HG02610 (cell line): ENCODE measurements around the gene DDX24.

Experiments
- ATAC-seq: cut with Tn5 transposase; IDR thresholded peaks from one replicate; pipeline ENCODE4 v1.9.1; 2021; ENCODE audit warnings: mild to moderate bottlenecking, moderate library complexity; ENCODE audit not compliant: unreplicated experiment

DDX24 gene

DNA sequence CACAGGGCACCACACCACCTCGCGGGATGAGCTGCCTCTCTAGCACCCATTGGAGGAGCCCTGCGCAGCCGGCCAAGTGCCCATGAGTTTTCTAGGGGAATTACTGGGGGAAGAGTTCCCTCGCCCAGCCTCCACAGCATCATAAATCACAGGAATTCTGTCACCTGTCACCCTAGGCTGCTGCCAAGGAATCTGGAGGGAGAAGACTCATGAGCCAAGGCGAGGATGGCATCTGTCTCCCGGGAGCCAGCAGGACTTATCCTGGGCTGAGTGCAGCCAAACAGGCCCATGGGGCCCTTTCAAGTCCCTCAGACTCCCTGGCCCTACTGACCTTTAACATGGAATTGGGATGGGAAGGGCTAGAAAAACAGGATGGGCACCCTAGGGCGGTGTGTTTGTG, 62.7 kb downstream of the DDX24 start:
- no peak for ATAC-seq

DNA sequence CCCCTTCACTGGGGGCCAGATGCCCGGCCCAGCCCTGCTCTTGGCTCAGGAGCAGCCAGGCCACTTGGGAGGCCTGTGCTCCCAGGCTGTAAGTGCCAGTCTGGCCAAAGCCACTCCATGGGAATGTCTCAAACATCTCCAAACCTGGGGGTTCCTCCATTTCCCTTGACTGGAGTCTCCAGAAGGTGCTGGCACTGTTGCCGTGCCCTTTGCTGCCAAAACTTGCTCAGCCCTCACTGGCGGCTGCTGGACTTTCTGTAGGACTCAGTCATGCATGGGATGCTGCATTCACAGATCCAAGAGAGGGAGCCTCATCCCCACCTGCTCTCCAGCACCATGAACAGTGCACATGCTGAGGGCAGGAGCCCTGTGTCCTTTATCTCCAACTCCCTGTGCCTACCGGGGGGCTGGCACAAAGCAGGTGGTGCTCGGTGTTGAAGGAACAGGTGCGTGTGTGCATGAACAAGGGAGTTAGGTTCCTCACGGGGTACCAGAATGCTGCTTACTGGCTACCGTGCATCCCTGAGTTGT, 64.5 kb downstream of the DDX24 start:
- no peak for ATAC-seq

DNA sequence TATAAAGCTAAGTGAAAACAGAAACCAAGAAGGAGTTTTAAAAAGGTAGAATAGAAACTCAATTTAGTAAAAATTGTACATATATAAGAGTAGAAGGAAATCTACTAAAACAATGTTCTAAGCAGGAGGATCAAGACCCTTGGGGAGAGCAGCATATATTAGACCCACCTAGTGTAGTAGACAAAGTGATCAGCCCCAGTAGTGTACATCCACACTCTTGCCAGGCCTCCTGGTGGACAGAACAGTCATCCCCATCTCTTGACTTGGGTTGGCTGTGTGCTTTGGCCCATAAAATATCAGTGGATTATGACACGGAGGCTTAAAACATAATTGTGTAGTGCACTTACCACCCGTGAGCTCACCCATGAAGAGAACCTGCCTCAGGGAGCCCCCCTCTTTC, 65.8 kb downstream of the DDX24 start:
- no peak for ATAC-seq

DNA sequence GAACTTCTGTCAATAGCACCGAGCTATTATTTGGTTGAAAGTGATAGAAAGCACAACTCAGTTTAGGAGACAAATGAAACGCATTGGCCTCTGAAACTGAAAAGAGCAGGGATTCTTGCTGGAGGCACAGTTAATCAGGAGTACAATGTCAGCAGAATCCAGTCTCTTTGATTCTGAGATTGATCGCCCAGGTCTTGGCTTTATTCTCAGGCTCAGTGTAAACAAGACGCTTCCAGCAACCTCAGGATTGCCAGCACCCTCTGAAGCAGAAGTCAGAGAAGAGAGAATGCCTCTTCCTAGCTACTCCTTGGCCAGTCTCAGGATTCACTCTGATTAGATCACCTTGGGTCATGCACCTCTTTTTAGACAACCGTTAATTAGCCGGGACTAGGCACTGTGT, 66.6 kb downstream of the DDX24 start:
- no peak for ATAC-seq

DNA sequence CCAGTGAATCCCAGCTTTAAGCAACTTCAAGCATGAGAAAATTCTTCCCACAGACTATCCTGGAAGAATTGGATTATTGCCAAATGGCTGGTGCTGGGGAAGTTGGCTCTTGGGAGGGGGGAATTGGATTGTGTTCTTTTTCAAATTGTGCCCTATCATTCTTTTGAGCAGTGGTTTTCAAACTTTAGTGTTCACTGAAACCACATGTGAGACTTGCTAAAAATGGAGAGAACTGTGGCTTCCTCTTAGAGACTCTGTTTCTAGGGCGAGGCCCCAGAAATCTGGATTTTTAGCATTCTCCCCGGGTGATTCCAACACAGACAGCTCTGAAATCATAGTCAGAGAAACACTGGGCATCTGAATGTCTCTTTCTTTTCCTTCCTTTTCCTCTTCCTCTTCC, 69.2 kb downstream of the DDX24 start:
- ATAC-seq, result no peak

DNA sequence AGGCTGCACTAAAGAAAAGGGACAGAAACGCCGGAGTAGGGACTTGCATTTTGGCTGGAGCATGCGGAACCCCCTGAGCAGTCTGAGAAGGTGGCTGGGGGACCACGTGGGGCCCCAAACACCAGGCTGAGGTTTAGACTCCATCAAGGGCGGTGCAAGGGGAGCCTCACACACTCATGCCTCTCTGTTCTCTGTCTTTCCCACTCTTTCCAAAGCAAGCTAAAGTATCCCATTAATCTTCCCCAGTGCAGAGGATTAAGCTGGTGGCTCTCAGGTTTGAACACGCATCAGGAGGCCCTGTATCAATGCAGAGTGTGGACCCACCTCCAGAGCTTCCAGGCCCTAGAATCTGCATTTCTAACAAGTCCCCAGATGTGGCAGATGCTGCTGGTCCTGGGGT, 70.4 kb downstream of the DDX24 start:
- no peak for ATAC-seq

DNA sequence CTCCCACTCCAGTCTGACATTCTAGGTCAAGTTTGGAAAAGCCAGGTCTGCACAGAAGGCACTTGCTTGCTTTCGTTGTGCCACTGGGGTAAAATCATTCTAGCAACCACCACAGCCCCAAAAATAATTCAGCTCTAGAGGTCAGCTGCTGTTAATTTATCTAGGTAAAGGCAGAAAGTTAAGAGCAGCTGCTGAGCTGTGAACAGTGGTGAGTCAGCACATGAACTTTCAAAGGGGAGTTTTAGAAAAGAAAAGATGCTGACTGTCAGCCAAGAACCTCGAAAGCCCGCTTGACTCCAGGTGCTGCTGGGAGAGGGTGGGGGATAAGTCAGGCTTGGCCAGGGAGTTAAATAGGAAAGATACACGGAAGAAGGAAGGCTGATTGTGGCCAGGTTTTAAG, 71.2 kb downstream of the DDX24 start:
- ATAC-seq, result peak; percentile 61

DNA sequence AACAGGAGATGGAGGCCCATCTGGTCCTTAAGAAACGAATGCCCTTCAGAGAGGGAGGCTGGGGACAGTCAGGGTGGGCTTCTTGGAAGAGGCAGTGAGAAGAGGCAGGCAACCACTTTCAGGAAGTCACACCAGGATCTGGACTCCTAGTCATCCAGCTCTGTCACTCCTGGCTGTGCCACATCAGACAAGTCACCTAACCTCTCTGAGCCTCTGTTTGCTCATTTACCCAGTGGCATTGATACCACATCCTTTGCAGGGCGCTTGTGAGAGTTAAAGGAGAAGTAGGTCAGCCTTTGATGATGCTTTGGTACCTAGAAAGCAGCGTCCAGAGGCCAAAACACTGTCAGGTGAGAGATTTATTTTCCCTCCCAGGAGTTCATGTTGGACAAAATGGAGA, 72.8 kb downstream of the DDX24 start:
- no peak for ATAC-seq

DNA sequence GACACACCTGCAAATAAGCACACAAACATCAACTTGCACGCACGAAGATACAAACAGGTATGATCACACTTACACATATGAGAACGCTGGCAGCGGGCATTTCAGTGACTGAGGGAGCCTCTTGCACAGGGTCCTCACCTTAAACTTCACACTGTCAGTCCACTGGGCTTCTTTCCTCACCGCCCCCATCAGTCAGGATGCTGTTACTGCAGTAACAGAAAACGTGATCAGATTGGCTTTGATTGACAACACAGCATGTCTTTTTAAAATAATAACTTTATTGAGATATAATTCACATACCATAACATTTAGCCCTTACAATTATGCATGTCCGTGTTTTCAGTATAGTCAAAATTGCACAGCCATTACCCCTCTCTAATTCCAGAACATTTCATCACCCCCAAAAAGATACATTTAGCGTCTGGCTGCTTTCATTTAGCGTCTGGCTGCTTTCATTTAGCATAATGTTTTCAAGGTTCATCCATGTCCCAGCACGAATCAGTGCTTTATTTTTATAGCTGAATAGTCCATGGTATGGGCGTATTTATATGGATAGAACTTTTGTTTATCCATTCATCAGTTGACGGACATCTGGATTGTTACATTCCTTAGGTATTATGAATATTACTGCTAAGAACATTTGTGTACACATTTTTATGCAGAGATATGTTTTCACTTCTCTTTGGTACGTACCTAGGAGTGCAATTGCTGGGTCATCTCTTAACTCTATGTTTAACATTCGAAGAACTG, 75.5 kb downstream of the DDX24 start:
- ATAC-seq, result no peak

DNA sequence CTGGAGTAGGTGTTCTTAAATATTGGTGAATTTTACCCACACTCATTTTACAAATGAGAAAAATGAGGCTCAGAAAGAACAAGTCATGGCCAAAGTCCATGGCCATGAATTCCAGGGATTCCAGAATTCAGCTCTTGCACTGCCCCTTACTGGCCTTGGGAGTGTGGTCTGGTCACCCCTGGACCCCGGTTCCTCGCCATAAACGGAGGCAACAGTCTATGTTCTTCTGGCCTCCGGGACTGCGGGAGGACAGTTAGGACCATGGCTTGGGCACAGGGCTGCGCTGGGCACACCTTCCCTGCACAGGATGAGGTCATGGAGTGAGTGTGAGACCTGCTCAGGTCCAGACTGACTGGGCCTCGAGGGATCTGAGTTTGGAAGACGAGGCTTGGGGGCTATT, 77.0 kb downstream of the DDX24 start:
- no peak for ATAC-seq

DNA sequence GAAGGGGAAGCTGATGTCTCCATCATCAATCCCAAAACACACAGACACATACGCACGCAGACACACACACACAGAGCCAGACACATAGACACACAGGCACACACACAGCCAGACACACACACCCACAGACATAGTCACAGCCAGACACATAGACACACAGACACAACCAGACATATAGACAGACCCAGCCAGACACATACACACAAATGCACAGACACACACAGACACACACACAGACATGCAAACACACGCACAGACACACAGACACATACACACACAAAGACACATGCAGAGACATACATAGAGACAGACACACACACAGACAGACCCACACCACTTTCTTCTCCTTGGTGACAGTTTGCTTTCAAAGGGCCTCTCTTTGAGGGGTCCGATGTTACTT, 77.6 kb downstream of the DDX24 start:
- no peak for ATAC-seq

DNA sequence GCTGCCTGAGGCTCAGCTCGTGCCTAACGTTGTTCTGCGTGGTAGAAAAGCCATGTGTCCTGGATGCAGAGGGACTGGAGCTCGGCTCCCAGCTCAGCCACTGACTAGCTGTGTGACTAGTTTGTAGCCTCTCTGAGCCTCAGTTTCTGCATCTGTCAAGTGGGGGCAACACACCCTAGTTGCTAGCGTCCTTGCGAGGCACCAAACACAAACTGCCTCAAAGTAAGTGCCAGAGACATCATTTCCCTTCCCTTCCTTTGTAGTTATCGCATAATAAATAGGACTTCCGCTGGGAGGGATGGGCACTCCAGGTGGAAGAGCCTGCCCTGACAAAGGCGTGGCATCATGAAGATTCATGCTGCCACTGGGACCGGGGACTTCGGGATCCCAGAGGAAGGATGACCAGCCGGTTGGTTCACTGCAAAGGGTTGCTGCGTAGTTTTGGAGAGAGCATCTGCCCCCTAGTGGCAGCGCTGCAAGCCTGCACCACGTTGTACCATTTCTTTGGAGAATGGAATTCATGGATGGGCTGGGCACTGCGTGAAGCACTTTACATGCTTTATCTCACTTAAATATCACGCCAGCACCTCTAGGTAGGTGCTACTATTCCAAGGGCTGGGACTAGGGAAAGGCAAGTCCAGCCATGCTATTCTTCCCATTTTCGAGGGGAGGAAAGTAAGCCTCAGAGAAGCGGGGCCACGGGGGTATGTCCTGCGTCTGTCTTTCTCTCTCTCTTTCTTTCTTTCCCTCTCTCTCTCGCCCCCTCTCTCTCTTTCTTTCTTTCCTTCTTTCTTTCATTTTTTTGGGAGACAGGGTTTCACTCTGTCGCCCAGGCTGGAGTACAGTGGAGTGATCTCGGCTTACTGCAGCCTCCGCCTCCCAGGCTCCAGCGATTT, 79.3 kb downstream of the DDX24 start:
- ATAC-seq, result peak; percentile 39

DNA sequence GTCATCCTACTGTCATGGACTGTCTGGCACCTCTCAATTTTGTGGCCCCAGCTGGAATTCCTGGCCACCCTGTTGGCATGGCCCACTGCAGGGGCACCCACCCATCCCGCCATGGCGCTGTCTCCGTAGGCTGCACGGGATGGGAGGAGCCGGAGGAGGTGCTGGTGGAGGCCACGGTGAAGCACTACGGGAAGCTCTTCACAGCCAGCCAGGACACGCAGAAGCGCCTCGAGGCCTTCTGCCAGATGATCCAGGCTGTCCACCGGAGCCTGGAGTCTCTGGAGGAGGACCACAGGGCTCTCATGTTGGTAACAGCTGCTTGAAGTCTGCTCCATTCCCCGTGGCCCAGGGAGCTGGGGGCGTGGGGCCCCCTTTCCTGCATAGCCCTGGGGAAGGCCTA, 80.0 kb downstream of the DDX24 start:
- ATAC-seq, result no peak

DNA sequence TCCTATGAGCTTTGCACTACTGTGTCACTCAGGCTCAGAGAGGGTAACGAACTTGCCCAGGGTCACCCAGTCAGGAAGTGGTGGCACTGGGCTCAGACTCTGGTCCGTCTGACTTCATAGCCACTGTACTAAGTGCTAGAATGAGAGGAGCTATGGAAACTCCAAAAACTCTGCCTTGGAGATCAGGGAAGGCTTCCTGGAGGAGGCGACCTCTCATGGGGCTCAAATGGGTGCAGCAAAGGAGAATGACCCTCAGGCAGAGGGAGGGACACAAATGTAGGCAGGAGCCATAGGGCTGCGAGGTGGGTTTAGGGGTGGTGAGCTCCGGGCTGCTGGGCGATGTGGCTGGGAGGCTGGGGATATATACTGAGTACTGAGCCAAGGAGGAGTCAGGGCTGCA, 80.7 kb downstream of the DDX24 start:
- ATAC-seq, result no peak

DNA sequence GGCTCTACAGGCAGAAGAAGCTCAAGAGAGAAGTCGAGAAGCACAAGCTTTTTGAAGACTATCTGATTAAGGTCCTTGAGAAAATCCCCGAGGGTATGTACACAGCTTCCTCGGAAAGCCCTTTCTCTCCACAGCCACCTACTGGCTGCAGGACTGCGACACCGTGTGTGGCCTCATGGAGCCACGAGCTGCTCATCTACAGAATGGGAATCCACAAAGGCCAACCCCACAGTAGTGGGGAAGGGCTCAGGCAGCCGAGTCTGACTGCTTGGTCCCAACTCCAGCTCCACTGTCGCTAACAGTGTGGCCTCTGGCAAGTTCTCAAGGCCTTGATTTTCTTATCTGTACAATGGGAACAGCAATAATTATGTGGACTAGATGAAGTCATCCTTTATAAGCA, 81.4 kb downstream of the DDX24 start:
- no peak for ATAC-seq

DNA sequence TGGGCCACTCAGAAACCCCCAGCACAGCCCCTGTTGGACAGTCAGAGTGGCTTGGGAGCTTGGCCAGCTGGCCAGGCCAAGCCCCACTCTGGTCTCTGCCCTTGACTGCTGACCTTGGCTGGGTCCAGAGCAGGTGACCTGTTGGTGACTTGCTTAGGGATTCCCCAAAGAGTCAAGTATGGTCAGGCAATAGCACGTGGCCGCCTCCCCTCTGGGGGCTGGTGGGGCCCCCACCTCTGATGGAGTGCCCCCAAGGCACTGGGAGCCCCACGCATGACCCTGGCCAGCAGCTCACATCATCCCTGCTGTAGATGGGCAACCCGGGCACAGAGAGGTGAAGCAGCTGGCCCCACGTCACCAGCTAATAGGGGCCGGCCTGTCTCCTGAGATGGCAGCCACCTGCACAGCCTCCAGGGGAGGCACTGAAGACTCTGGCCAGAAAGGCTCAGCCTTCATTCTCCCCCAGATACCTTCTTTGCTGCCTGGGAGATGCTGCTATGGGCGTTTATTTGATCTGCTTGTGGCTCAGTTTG, 82.1 kb downstream of the DDX24 start:
- ATAC-seq, result no peak
